Ammon's horn (tissue), 1 donor: ENCODE data around the gene TRAF3IP1.

ENCODE experiments used
- DNase-seq: peaks from one replicate; pipeline ENCODE4 v3.0.0-alpha.2; 2016; ENCODE audit warnings: low spot score

Gene TRAF3IP1

GRCh38 chr2:238408615-238409340, 88.5 kb downstream of the TRAF3IP1 start:
- DNase-seq = no peak

- no peak for DNase-seq
These were observed 89.3 kb downstream of the TRAF3IP1 start for GRCh38 chr2:238409341-238410199.

GRCh38 chr2:238412067-238412767, 91.9 kb downstream of the TRAF3IP1 start:
- no peak for DNase-seq

- DNase-seq = no peak
These were observed 93.0 kb downstream of the TRAF3IP1 start for GRCh38 chr2:238413368-238413767.

GRCh38 chr2:238415036-238415764, 94.9 kb downstream of the TRAF3IP1 start:
- DNase-seq = no peak

- no peak for DNase-seq
These were observed 95.6 kb downstream of the TRAF3IP1 start for GRCh38 chr2:238415893-238416292.

GRCh38 chr2:238418196-238418998, 98.1 kb downstream of the TRAF3IP1 start:
- DNase-seq = no peak

GRCh38 chr2:238418999-238419546, 98.8 kb downstream of the TRAF3IP1 start:
- no peak for DNase-seq

GRCh38 chr2:238420442-238420841, 100.1 kb downstream of the TRAF3IP1 start:
- DNase-seq = no peak

GRCh38 chr2:238420878-238421694, 100.8 kb downstream of the TRAF3IP1 start:
- DNase-seq = no peak

GRCh38 chr2:238421695-238422035, 101.3 kb downstream of the TRAF3IP1 start:
- no peak for DNase-seq

- DNase-seq = no peak
These were observed 102.0 kb downstream of the TRAF3IP1 start for GRCh38 chr2:238422285-238422684.

GRCh38 chr2:238422940-238423339, 102.6 kb downstream of the TRAF3IP1 start:
- no peak for DNase-seq

GRCh38 chr2:238423561-238424312, 103.4 kb downstream of the TRAF3IP1 start:
- DNase-seq = no peak

- no peak for DNase-seq
These were observed 104.0 kb downstream of the TRAF3IP1 start for GRCh38 chr2:238424313-238424700.

GRCh38 chr2:238425505-238425978, 105.2 kb downstream of the TRAF3IP1 start:
- DNase-seq = no peak

GRCh38 chr2:238425979-238426567, 105.8 kb downstream of the TRAF3IP1 start:
- peak; percentile 40 for DNase-seq

GRCh38 chr2:238426568-238427434, 106.5 kb downstream of the TRAF3IP1 start, which contains the start of gene ASB1:
ASB1 (plus strand) TSS chr2:238426927; CDS start chr2:238427071, 144 bp downstream.
- DNase-seq = peak; percentile 71
